Hepatocyte (in vitro differentiated cells): ENCODE results near the gene RPS6KA5.

Source experiments
- EZH2 ChIP-seq: fragments of 200-600 bp; sonication (generic); IDR thresholded peaks from 2 replicates; pipeline ENCODE4 v1.6.1; 2016; ENCODE audit warnings: antibody characterized with exemption, mild to moderate bottlenecking, borderline replicate concordance
- TF ChIP-seq, protein P1 (sequence below): fragments of 200-600 bp; sonication (generic); IDR thresholded peaks from 2 replicates; pipeline ENCODE4 v1.5.1; 2016; ENCODE audit warnings: antibody characterized with exemption, mild to moderate bottlenecking; ENCODE audit not compliant: poor library complexity

DNA sequence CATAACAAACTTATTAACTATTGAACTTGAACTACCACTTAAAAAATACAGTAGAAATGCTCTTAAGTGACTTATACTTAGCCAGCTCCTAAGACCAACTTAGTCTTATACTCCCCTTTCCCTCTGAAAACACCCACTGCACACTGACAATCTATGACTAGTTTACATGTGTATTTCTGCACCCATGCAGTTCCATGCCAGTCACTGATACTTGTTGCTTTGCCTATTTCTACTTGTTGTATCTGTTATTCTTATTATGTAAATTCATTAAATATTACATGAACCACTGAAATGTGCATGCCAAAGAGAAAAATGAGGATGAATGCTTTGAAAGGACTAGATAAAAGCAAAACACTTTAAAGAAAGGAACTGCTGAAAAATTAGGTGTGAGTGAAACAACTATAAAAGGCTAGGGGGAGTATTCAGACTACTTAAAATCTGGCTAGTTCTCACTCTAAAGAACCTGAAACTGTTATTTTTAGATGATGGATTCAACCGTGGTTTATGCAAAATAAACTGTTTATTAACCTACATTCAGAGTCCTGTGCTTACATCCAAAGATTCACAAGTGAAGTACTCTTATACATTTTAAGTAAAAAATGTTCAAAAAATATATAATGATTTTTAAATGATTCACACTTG, 74.7 kb downstream of the RPS6KA5 start:
- TF ChIP-seq, protein P1, sequence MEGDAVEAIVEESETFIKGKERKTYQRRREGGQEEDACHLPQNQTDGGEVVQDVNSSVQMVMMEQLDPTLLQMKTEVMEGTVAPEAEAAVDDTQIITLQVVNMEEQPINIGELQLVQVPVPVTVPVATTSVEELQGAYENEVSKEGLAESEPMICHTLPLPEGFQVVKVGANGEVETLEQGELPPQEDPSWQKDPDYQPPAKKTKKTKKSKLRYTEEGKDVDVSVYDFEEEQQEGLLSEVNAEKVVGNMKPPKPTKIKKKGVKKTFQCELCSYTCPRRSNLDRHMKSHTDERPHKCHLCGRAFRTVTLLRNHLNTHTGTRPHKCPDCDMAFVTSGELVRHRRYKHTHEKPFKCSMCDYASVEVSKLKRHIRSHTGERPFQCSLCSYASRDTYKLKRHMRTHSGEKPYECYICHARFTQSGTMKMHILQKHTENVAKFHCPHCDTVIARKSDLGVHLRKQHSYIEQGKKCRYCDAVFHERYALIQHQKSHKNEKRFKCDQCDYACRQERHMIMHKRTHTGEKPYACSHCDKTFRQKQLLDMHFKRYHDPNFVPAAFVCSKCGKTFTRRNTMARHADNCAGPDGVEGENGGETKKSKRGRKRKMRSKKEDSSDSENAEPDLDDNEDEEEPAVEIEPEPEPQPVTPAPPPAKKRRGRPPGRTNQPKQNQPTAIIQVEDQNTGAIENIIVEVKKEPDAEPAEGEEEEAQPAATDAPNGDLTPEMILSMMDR: no peak
- TF ChIP-seq EZH2: no peak
